Activated CD4-positive, alpha-beta T cell treated with anti-CD3 and anti-CD28 coated beads, Interleukin-2, amount 10 ng/mL, durations not matched to agents 24 days and 14 days (primary cell): ENCODE results near the gene TTC33. TPM values are rescaled to one million over a fixed set of nuclear protein-coding genes. Genes with fewer than 3 reads are reported as not detected.

Source experiments
- DNase-seq: peaks from one replicate; pipeline ENCODE4 v3.0.0; 2022
- H3K27ac Mint-ChIP-seq: one replicate; pipeline ENCODE4 v1.8.0; 2022; ENCODE audit warnings: mild to moderate bottlenecking, mixed read lengths
- H3K27me3 Mint-ChIP-seq: one replicate; pipeline ENCODE4 v1.8.0; 2022; ENCODE audit warnings: mixed read lengths
- H3K36me3 Mint-ChIP-seq: one replicate; pipeline ENCODE4 v1.8.0; 2022; ENCODE audit warnings: low read depth, mild to moderate bottlenecking, mixed read lengths
- H3K4me1 Mint-ChIP-seq: one replicate; pipeline ENCODE4 v1.8.0; 2021; ENCODE audit warnings: mixed read lengths
- H3K4me3 Mint-ChIP-seq: one replicate; pipeline ENCODE4 v1.8.0; 2022; ENCODE audit warnings: mild to moderate bottlenecking, moderate library complexity, mixed read lengths
- H3K9me3 Mint-ChIP-seq: one replicate; pipeline ENCODE4 v1.8.0; 2021; ENCODE audit warnings: mixed read lengths
- intact Hi-C: fragments of 100-400 bp; cut with micrococcal nuclease; formaldehyde crosslinking; loops from one replicate; pipeline ENCODE4 v1.15.1; 2023
- total RNA-seq: library from RNA; stranded (reverse); gene quantifications from 2 replicates; pipeline ENCODE4 v1.2.3, GENCODE V29; 2022

The TTC33 gene
- total RNA-seq, 1 donor from 2014 or later = 22.7 TPM

GRCh38 chr5:40630126-40630525 lies 125.6 kb downstream of the TTC33 start:
- H3K4me3 Mint-ChIP-seq = no peak overlapping the region
- H3K36me3 Mint-ChIP-seq = peaks cover 6% of the 10 kb centered on the region
- H3K27me3 Mint-ChIP-seq = no peaks in the 10 kb centered on the region
- H3K27ac Mint-ChIP-seq = no peak overlapping the region
- peaks cover 8% of the 10 kb centered on the region for H3K4me1 Mint-ChIP-seq
- H3K9me3 Mint-ChIP-seq = peaks cover 14% of the 10 kb centered on the region
- intact Hi-C loops = no loop called here
- DNase-seq = no peak

GRCh38 chr5:40628407-40628806 lies 127.4 kb downstream of the TTC33 start:
- Mint-ChIP-seq H3K36me3 (peaks cover 3% of the 10 kb centered on the region), H3K9me3 (peaks cover 12% of the 10 kb centered on the region), H3K27ac (no peak overlapping the region), H3K4me1 (peaks cover 14% of the 10 kb centered on the region), H3K4me3 (no peak overlapping the region), H3K27me3 (no peaks in the 10 kb centered on the region)
- intact Hi-C loops = loop anchor here (10.0 kb wide), 1 partner anchor 46 kb away; the partner anchor contains the start of gene PTGER4
- DNase-seq = no peak

GRCh38 chr5:40627706-40628105 lies 128.1 kb downstream of the TTC33 start:
- H3K27me3 Mint-ChIP-seq = no peaks in the 10 kb centered on the region
- peaks cover 21% of the 10 kb centered on the region for H3K4me1 Mint-ChIP-seq
- DNase-seq = no peak
- H3K36me3 Mint-ChIP-seq = peaks cover 1% of the 10 kb centered on the region
- intact Hi-C loops = loop anchor here (10.0 kb wide), 1 partner anchor 47 kb away; the partner anchor contains the start of gene PTGER4
- peaks cover 10% of the 10 kb centered on the region for H3K9me3 Mint-ChIP-seq
- no peak overlapping the region for H3K27ac Mint-ChIP-seq
- H3K4me3 Mint-ChIP-seq = no peak overlapping the region

- Mint-ChIP-seq H3K4me3 (no peak overlapping the region), H3K4me1 (peaks cover 23% of the 10 kb centered on the region), H3K27me3 (no peaks in the 10 kb centered on the region), H3K27ac (no peak overlapping the region), H3K9me3 (peaks cover 10% of the 10 kb centered on the region), H3K36me3 (peaks cover 1% of the 10 kb centered on the region)
- DNase-seq = no peak
- intact Hi-C loops = loop anchor here (10.0 kb wide), 1 partner anchor 48 kb away; the partner anchor contains the start of gene PTGER4
Observed at GRCh38 chr5:40626801-40627200, 129.0 kb downstream of the TTC33 start.

GRCh38 chr5:40623480-40624420 lies 132.0 kb downstream of the TTC33 start:
- peaks cover 8% of the 10 kb centered on the region for H3K9me3 Mint-ChIP-seq
- intact Hi-C loops = loop anchor here (1.0 to 10.0 kb wide), 2 partner anchors 32 to 51 kb away; partner anchors contain the start of gene PTGER4
- peak; percentile 83 for DNase-seq

GRCh38 chr5:40622463-40623252 lies 133.1 kb downstream of the TTC33 start:
- intact Hi-C loops = loop anchor here (1.0 to 10.0 kb wide), 2 partner anchors 31 to 52 kb away; partner anchors contain the start of gene PTGER4
- H3K4me1 Mint-ChIP-seq = peaks cover 19% of the 10 kb centered on the region
- H3K9me3 Mint-ChIP-seq = peaks cover 7% of the 10 kb centered on the region
- peaks cover 2% of the 10 kb centered on the region for H3K36me3 Mint-ChIP-seq
- H3K4me3 Mint-ChIP-seq = no peak overlapping the region
- H3K27me3 Mint-ChIP-seq = no peaks in the 10 kb centered on the region
- H3K27ac Mint-ChIP-seq = no peak overlapping the region
- DNase-seq = no peak

More at GRCh38 chr5:40623480-40624420, 132.0 kb downstream of the TTC33 start:
- H3K27ac Mint-ChIP-seq = peak overlapping the region; percentile 7
- H3K36me3 Mint-ChIP-seq = peaks cover 2% of the 10 kb centered on the region
- H3K4me1 Mint-ChIP-seq = peaks cover 21% of the 10 kb centered on the region
- H3K27me3 Mint-ChIP-seq = no peaks in the 10 kb centered on the region
- H3K4me3 Mint-ChIP-seq = no peak overlapping the region

- intact Hi-C loops = no loop called here
- H3K4me3 Mint-ChIP-seq = no peak overlapping the region
- H3K36me3 Mint-ChIP-seq = peaks cover 2% of the 10 kb centered on the region
- peaks cover 26% of the 10 kb centered on the region for H3K4me1 Mint-ChIP-seq
- peaks cover 4% of the 10 kb centered on the region for H3K9me3 Mint-ChIP-seq
- no peak overlapping the region for H3K27ac Mint-ChIP-seq
- no peak for DNase-seq
- H3K27me3 Mint-ChIP-seq = no peaks in the 10 kb centered on the region
Observed at GRCh38 chr5:40619421-40619820, 136.3 kb downstream of the TTC33 start.

- Mint-ChIP-seq H3K4me1 (peaks cover 24% of the 10 kb centered on the region), H3K27ac (no peak overlapping the region), H3K9me3 (peaks cover 4% of the 10 kb centered on the region), H3K4me3 (no peak overlapping the region), H3K36me3 (peaks cover 2% of the 10 kb centered on the region), H3K27me3 (no peaks in the 10 kb centered on the region)
- intact Hi-C loops = no loop called here
- no peak for DNase-seq
Observed at GRCh38 chr5:40618926-40619325, 136.8 kb downstream of the TTC33 start.

GRCh38 chr5:40616781-40617180 lies 139.0 kb downstream of the TTC33 start:
- H3K4me3 Mint-ChIP-seq = no peak overlapping the region
- H3K27ac Mint-ChIP-seq = no peak overlapping the region
- H3K36me3 Mint-ChIP-seq = peaks cover 2% of the 10 kb centered on the region
- DNase-seq = no peak
- peaks cover 4% of the 10 kb centered on the region for H3K9me3 Mint-ChIP-seq
- no peaks in the 10 kb centered on the region for H3K27me3 Mint-ChIP-seq
- H3K4me1 Mint-ChIP-seq = peaks cover 11% of the 10 kb centered on the region
- intact Hi-C loops = no loop called here

GRCh38 chr5:40615586-40616170 lies 140.1 kb downstream of the TTC33 start:
- DNase-seq = no peak
- Mint-ChIP-seq H3K4me1 (peaks cover 11% of the 10 kb centered on the region), H3K4me3 (no peak overlapping the region), H3K9me3 (peaks cover 4% of the 10 kb centered on the region), H3K27ac (no peak overlapping the region), H3K27me3 (no peaks in the 10 kb centered on the region), H3K36me3 (peaks cover 2% of the 10 kb centered on the region)
- intact Hi-C loops = no loop called here

- H3K27ac Mint-ChIP-seq = no peak overlapping the region
- H3K4me3 Mint-ChIP-seq = no peak overlapping the region
- intact Hi-C loops = no loop called here
- H3K4me1 Mint-ChIP-seq = peaks cover 11% of the 10 kb centered on the region
- no peaks in the 10 kb centered on the region for H3K27me3 Mint-ChIP-seq
- H3K36me3 Mint-ChIP-seq = no peaks in the 10 kb centered on the region
- no peak for DNase-seq
- peaks cover 4% of the 10 kb centered on the region for H3K9me3 Mint-ChIP-seq
Observed at GRCh38 chr5:40614923-40615585, 140.7 kb downstream of the TTC33 start.

- Mint-ChIP-seq H3K4me3 (no peak overlapping the region), H3K36me3 (no peaks in the 10 kb centered on the region), H3K4me1 (peaks cover 11% of the 10 kb centered on the region), H3K9me3 (peaks cover 4% of the 10 kb centered on the region), H3K27me3 (no peaks in the 10 kb centered on the region), H3K27ac (no peak overlapping the region)
- DNase-seq = no peak
- intact Hi-C loops = no loop called here
Observed at GRCh38 chr5:40614466-40614865, 141.3 kb downstream of the TTC33 start.

- intact Hi-C loops = no loop called here
- H3K9me3 Mint-ChIP-seq = peaks cover 8% of the 10 kb centered on the region
- no peak overlapping the region for H3K27ac Mint-ChIP-seq
- no peak overlapping the region for H3K4me3 Mint-ChIP-seq
- peaks cover 1% of the 10 kb centered on the region for H3K36me3 Mint-ChIP-seq
- no peaks in the 10 kb centered on the region for H3K27me3 Mint-ChIP-seq
- H3K4me1 Mint-ChIP-seq = peaks cover 10% of the 10 kb centered on the region
- no peak for DNase-seq
Observed at GRCh38 chr5:40607202-40607601, 148.6 kb downstream of the TTC33 start.
